ENCODE data around the gene PEX5L.

DNA sequence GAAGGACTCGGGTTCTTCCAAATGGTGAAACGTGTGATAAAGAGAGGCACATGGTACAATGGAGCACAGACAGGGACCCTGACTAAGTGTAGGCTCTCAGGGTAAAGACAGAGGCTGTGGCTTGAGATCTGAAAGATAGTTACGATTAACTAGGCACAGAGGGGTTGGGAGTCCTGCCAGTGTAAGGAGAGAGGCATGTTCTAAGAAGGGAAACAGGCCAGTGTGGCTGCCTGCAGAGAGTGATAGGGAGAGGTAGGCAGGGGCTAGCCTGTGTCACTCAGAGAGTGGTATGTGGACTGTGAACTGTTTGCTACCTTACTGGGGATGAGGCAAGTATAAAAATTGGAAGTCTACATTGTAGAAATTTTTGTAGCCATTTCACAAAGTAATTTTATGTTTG lies 109.5 kb downstream of the PEX5L start:
- TF ChIP-seq, protein P1, sequence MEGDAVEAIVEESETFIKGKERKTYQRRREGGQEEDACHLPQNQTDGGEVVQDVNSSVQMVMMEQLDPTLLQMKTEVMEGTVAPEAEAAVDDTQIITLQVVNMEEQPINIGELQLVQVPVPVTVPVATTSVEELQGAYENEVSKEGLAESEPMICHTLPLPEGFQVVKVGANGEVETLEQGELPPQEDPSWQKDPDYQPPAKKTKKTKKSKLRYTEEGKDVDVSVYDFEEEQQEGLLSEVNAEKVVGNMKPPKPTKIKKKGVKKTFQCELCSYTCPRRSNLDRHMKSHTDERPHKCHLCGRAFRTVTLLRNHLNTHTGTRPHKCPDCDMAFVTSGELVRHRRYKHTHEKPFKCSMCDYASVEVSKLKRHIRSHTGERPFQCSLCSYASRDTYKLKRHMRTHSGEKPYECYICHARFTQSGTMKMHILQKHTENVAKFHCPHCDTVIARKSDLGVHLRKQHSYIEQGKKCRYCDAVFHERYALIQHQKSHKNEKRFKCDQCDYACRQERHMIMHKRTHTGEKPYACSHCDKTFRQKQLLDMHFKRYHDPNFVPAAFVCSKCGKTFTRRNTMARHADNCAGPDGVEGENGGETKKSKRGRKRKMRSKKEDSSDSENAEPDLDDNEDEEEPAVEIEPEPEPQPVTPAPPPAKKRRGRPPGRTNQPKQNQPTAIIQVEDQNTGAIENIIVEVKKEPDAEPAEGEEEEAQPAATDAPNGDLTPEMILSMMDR (conservative IDR thresholded peaks at IDR 0.05), result no peak
- no peak for TF ChIP-seq EZH2 (IDR thresholded peaks at IDR 0.05; ENCODE audit: low read depth)

Data from PC-9 (cell line).